ENCODE measurements around the gene NIP7. TPM values are rescaled to one million over a fixed set of nuclear protein-coding genes. Genes with fewer than 3 reads are reported as not detected.

The NIP7 gene
- total RNA-seq, 1 experiment from 2014 or later, result 25.4 TPM

GRCh38 chr16:69373019-69373418, 33.4 kb downstream of the NIP7 start:
- ChIA-PET POLR2A (ENCODE audit: unreplicated experiment) (no interaction called here), CTCF (no interaction called here)
- DNase-seq (no peak), ATAC-seq (no peak)
- Histone ChIP-seq H3K9ac (ENCODE audit: low read length) (no peak overlapping the region), H2AFZ (ENCODE audit: low read length) (no peak overlapping the region), H3K27me3 (ENCODE audit: low read length) (no peaks in the 10 kb centered on the region), H3F3A (ENCODE audit: low read length, unreplicated experiment) (no peaks in the 10 kb centered on the region), H3K79me2 (ENCODE audit: low read length) (no peaks in the 10 kb centered on the region), H3K36me3 (ENCODE audit: low read depth, low read length) (peaks cover 14% of the 10 kb centered on the region), H3K4me3 (ENCODE audit: low read length) (no peak overlapping the region), H3K4me2 (ENCODE audit: low read length) (no peak overlapping the region), H4K20me1 (ENCODE audit: low read length) (no peaks in the 10 kb centered on the region), H3K9me3 (ENCODE audit: low read length) (no peaks in the 10 kb centered on the region), H3K27ac (ENCODE audit: low read length) (no peak overlapping the region), H3K9me2 (replicated peaks; ENCODE audit: low read length) (no peaks in the 10 kb centered on the region), H3K4me1 (ENCODE audit: insufficient read depth, low read length) (no peaks in the 10 kb centered on the region)
- intact Hi-C loops (cut with micrococcal nuclease), result no loop called here
- TF ChIP-seq CTCF (conservative IDR thresholded peaks at IDR 0.05; ENCODE audit: low read depth, low read length) (no peak), EZH2 (IDR thresholded peaks at IDR 0.05; ENCODE audit: low read length, unreplicated experiment) (no peak), EZH2phosphoT487 (IDR thresholded peaks at IDR 0.05; ENCODE audit: borderline replicate concordance, low read length) (no peak)
- BruUV-seq (replicated peaks), result no TSS peak

- ATAC-seq, result no peak
- Histone ChIP-seq H3K36me3 (ENCODE audit: low read depth, low read length) (peaks cover 19% of the 10 kb centered on the region), H4K20me1 (ENCODE audit: low read length) (no peaks in the 10 kb centered on the region), H3K9ac (ENCODE audit: low read length) (no peak overlapping the region), H3K4me1 (ENCODE audit: insufficient read depth, low read length) (no peaks in the 10 kb centered on the region), H3K27ac (ENCODE audit: low read length) (no peak overlapping the region), H3F3A (ENCODE audit: low read length, unreplicated experiment) (no peaks in the 10 kb centered on the region), H3K9me2 (replicated peaks; ENCODE audit: low read length) (no peaks in the 10 kb centered on the region), H3K4me2 (ENCODE audit: low read length) (no peak overlapping the region), H3K27me3 (ENCODE audit: low read length) (no peaks in the 10 kb centered on the region), H2AFZ (ENCODE audit: low read length) (no peak overlapping the region), H3K79me2 (ENCODE audit: low read length) (peaks cover 6% of the 10 kb centered on the region), H3K4me3 (ENCODE audit: low read length) (no peak overlapping the region), H3K9me3 (ENCODE audit: low read length) (no peaks in the 10 kb centered on the region)
- ChIA-PET POLR2A (ENCODE audit: unreplicated experiment) (no interaction called here), CTCF (no interaction called here)
- intact Hi-C loops (cut with micrococcal nuclease), result no loop called here
- BruUV-seq (replicated peaks), result no TSS peak
- no peak for TF ChIP-seq EZH2 (IDR thresholded peaks at IDR 0.05; ENCODE audit: low read length, unreplicated experiment)
- no peak for TF ChIP-seq CTCF (conservative IDR thresholded peaks at IDR 0.05; ENCODE audit: low read depth, low read length)
- TF ChIP-seq EZH2phosphoT487 (IDR thresholded peaks at IDR 0.05; ENCODE audit: borderline replicate concordance, low read length), result no peak
- no peak for DNase-seq
Measured at GRCh38 chr16:69376393-69377059, 37.0 kb downstream of the NIP7 start.

- H3K4me1 ChIP-seq (ENCODE audit: insufficient read depth, low read length), result no peaks in the 10 kb centered on the region
- TF ChIP-seq EZH2 (IDR thresholded peaks at IDR 0.05; ENCODE audit: low read length, unreplicated experiment), result no peak
- TF ChIP-seq CTCF (conservative IDR thresholded peaks at IDR 0.05; ENCODE audit: low read depth, low read length), result no peak
- TF ChIP-seq EZH2phosphoT487 (IDR thresholded peaks at IDR 0.05; ENCODE audit: borderline replicate concordance, low read length), result no peak
- no peaks in the 10 kb centered on the region for H3K9me2 ChIP-seq (replicated peaks; ENCODE audit: low read length)
- DNase-seq, result no peak
- H3F3A ChIP-seq (ENCODE audit: low read length, unreplicated experiment), result no peaks in the 10 kb centered on the region
- peaks cover 29% of the 10 kb centered on the region for H3K36me3 ChIP-seq (ENCODE audit: low read depth, low read length)
- POLR2A ChIA-PET (ENCODE audit: unreplicated experiment), result no interaction called here
- H4K20me1 ChIP-seq (ENCODE audit: low read length), result no peaks in the 10 kb centered on the region
- no peak for ATAC-seq
- no peak overlapping the region for H3K27ac ChIP-seq (ENCODE audit: low read length)
- BruUV-seq (replicated peaks), result no TSS peak
- H3K9me3 ChIP-seq (ENCODE audit: low read length), result no peaks in the 10 kb centered on the region
- H3K79me2 ChIP-seq (ENCODE audit: low read length), result peaks cover 21% of the 10 kb centered on the region
- no peak overlapping the region for H2AFZ ChIP-seq (ENCODE audit: low read length)
- no peak overlapping the region for H3K4me3 ChIP-seq (ENCODE audit: low read length)
- intact Hi-C loops (cut with micrococcal nuclease), result no loop called here
- CTCF ChIA-PET, result no interaction called here
- no peaks in the 10 kb centered on the region for H3K27me3 ChIP-seq (ENCODE audit: low read length)
- no peak overlapping the region for H3K4me2 ChIP-seq (ENCODE audit: low read length)
- no peak overlapping the region for H3K9ac ChIP-seq (ENCODE audit: low read length)
Measured at GRCh38 chr16:69378036-69378435, 38.5 kb downstream of the NIP7 start.
